Forelimb muscle (tissue), 1 donor: ENCODE measurements around the gene NR5A2. TPM values are rescaled to one million over a fixed set of nuclear protein-coding genes. Genes with fewer than 3 reads are reported as not detected.

Experiments used
- DNase-seq: peaks from one replicate; pipeline ENCODE4 v3.0.0-alpha.2; 2013; ENCODE audit warnings: low read depth
- polyA plus RNA-seq: library from polyadenylated mRNA; unstranded; fragments of 120-200 nt; gene quantifications from one replicate; pipeline ENCODE4 v1.2.1, GENCODE V29; 2013; ENCODE audit not compliant: insufficient read length

The NR5A2 gene
- polyA plus RNA-seq, 1 donor, result 1.7 TPM

GRCh38 chr1:200124309-200124708 is 96.8 kb downstream of the NR5A2 start:
- no peak for DNase-seq

DNA sequence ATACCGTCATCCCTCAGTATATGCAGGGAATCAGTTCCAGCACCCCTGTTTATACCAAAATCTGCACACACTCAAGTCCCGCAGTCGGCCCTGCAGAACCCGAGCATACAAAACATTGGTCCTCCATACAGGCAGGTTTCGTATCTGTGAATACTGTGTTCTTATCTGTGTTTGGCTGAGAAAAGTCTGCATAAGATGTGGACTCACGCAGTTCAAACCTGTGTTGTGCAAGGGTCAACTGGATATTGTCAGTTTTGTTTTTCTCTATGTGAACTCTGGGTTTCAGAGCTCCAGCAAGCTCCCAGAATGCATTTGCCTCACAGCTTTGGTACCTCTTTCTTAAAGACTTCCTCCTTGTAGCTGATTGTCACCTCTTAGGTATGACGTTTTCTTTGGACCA is 100.6 kb downstream of the NR5A2 start:
- no peak for DNase-seq

GRCh38 chr1:200128944-200129879 is 101.7 kb downstream of the NR5A2 start:
- DNase-seq, result no peak

DNA sequence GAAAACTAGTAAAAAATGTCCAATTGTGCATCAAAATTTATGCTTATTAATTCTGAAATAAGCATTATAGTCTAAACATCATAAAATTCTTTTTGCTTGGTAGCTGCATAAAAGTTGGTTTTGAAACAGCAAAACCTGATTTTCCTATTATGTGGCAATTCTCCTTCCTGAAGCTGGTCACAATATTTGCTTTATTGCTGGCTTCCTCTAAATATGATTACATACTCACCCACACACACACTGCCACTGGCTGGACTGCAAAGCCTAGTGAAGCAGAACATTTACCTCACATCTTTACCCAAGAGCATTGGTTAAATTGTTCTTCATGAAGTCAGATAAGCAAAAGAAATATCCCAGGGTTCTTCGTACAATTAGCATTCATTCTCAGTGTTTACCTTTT is 103.0 kb downstream of the NR5A2 start:
- no peak for DNase-seq

GRCh38 chr1:200131551-200132125 is 104.1 kb downstream of the NR5A2 start:
- DNase-seq, result no peak

- DNase-seq, result no peak
Measured at GRCh38 chr1:200133123-200133522, 105.6 kb downstream of the NR5A2 start.

GRCh38 chr1:200134116-200134515 is 106.6 kb downstream of the NR5A2 start:
- DNase-seq, result no peak

- DNase-seq, result no peak
Measured at GRCh38 chr1:200136384-200136783, 108.9 kb downstream of the NR5A2 start.

DNA sequence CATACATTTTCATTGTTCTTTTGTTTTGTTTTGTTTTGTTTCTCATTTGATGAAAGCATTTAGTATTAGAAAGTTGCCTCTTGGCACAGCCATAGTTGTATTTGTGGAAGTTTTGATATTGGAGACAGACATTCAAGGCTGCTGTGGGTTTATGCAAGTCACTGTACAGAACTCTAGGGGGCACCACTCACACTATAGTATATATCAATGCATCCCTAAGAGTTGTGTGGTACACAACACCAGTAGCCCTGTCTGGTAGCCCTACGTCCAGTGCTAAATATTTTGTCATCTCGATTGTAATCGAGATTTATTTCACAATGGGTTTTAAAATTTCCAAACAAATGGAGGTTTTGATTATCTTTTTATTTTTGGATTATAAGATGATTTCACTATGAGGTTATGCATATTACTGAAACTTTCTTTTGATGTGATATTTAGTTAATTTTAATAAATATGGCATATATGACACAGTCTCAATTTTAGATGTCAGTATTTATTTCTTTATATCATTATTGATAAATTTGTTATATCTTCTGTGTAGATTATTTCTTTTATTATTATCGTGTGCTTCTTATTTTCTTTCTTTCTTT is 112.2 kb downstream of the NR5A2 start:
- DNase-seq, result no peak

DNA sequence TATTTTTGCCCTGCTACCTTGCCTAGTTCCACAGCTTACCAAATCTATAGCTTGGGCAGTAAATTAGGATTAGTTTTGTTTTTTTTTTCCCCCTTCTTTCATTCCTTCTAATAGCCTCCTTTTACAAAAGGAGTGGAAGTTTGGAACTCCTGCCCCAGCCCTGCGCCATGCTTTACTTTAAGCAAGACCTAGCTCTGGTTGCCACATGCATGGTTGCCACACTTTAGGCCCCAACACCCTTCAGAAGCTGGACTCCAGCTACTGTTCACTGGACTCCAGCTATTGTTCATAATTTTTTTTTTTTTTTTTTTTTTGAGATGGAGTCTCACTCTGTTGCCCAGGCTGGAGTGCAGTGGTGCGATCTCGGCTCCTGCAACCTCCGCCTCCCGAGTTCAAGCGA is 115.8 kb downstream of the NR5A2 start:
- no peak for DNase-seq

GRCh38 chr1:200146100-200146499 is 118.6 kb downstream of the NR5A2 start:
- DNase-seq, result no peak

GRCh38 chr1:200147094-200147493 is 119.6 kb downstream of the NR5A2 start:
- no peak for DNase-seq

DNA sequence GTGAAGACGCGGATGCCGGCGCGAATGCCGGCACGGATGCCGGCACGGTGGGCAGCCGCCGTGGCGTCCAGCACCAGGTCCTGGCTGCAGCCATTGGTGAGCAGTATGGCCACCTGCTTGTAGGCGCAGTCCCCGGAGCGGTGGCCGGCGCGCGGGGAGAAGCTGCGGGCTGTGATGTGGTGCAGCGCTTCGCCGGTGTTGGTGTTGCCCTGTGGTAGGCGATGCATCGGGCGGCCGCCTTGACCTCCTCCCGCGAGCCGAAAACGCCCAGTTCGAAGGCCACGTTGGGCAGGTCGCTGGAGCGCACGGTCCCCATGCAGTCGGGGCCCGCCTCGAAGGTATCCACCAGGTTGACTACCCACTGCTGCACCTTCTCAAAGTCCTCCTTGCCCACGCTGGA is 120.2 kb downstream of the NR5A2 start:
- DNase-seq, result no peak

GRCh38 chr1:200150006-200150405 is 122.5 kb downstream of the NR5A2 start:
- no peak for DNase-seq

DNA sequence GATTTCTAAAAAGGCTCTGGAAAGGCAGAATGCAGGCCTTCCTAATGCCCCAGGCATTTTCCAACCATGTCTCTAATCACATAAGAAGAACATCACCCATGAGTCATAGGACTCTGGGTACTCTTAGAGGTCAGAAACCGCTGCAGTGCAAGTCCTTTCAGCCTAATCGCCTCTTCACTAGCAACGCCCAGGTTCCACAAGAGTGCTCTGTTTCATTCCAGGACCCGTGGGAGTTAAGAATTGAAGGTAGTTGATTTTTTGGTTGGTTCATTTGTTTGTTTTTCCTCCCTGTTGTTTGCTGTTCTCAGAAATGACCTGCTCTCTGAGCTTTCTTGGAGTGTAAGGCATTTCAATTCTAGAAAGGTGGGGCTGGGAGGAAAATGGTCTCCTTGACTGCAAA is 123.2 kb downstream of the NR5A2 start:
- no peak for DNase-seq

DNA sequence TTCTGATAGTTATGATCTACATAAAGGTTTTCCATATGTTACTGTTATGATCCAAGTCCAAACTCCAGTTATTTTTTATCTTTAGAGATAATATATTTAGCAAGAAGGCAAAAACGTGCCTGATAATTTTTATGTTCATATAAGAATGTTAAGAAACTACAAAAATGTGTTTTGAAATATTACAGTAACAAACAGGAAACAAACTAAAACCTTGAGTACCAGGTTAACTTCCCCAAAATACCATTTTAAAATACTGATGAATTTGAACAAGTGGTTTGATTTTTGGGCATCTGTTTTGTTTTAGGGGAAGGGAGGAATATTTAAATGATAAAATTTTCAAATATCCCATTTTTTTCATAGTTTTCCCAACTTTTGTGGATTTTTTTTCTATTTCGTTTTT is 124.8 kb downstream of the NR5A2 start:
- DNase-seq, result no peak

- no peak for DNase-seq
Measured at GRCh38 chr1:200153277-200154055, 126.0 kb downstream of the NR5A2 start.

- no peak for DNase-seq
Measured at GRCh38 chr1:200154069-200154767, 126.7 kb downstream of the NR5A2 start.

- DNase-seq, result no peak
Measured at GRCh38 chr1:200157715-200158114, 130.2 kb downstream of the NR5A2 start.

- no peak for DNase-seq
Measured at GRCh38 chr1:200161801-200162200, 134.3 kb downstream of the NR5A2 start.

DNA sequence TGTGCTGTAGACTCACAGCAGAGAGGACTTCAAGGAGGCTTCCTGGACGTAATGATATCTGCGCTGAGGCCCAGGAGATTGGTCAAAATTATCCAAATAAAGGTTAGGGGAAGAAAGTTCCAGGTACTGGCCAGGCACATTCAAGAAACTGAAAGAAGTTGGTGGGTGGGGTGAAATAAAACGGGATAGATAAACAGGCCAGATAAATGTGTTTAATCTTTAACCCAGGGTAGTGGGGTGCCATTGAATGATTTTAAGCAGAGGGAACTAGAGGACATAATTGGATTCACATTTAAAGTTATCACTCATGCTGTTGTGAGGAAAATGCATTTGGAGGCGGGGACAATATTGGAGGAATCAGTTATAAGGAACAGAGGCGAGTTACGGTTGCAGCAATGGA is 134.7 kb downstream of the NR5A2 start:
- no peak for DNase-seq

DNA sequence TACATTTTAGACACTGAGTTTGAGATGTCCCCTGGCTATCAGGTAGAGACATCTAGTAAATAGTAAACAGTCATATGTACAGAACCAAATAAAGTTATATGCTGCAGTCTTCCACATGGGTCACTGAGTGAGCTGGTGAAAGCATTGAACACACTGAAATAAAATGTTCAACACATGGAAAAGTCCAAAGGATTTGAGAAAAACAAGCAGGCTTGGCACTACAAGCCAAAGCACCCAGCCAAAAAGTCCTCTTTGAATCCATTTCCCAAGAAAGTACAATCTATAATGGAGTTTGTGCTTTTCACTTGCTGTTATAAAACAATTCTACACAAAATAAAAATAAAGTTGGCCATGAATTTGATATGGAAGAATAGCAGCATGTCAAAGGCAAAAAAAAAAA is 135.4 kb downstream of the NR5A2 start:
- no peak for DNase-seq
